ENCODE measurements around the gene VAC14.

GRCh38 chr16:70661918-70662641 is 138.9 kb downstream of the VAC14 start:
- no peak for TF ChIP-seq CTCF (IDR thresholded peaks at IDR 0.05)
- no peak for TF ChIP-seq POLR2A (IDR thresholded peaks at IDR 0.05)
- TF ChIP-seq EP300 (IDR thresholded peaks at IDR 0.05): no peak
- no peak for TF ChIP-seq POLR2AphosphoS5 (IDR thresholded peaks at IDR 0.05)

Data from suprapubic skin (tissue), 4 donors.